ENCODE measurements around the gene KIF5C. TPM values are rescaled to one million over a fixed set of nuclear protein-coding genes. Genes with fewer than 3 reads are reported as not detected.

Gene KIF5C
- total RNA-seq, 1 donor from 2014 or later = not detected

GRCh38 chr2:149017116-149017985 is 142.3 kb downstream of the KIF5C start:
- peak; percentile 73 for TF ChIP-seq CTCF (IDR thresholded peaks at IDR 0.05; ENCODE audit: insufficient read depth, low read length, severe bottlenecking)
- Histone ChIP-seq H3K4me3 (ENCODE audit: low read depth, low read length) (no peak overlapping the region), H3K27me3 (ENCODE audit: control insufficient read depth, insufficient read depth, low read length) (peaks cover 2% of the 10 kb centered on the region), H3K36me3 (ENCODE audit: control insufficient read depth, insufficient read depth, low read length) (no peaks in the 10 kb centered on the region)
- DNase-seq (ENCODE audit: low read depth) (peak; percentile 59), FAIRE-seq (no peak)

GRCh38 chr2:149018981-149019380 is 144.0 kb downstream of the KIF5C start:
- no peak overlapping the region for H3K4me3 ChIP-seq (ENCODE audit: low read depth, low read length)
- no peak for TF ChIP-seq CTCF (IDR thresholded peaks at IDR 0.05; ENCODE audit: insufficient read depth, low read length, severe bottlenecking)
- FAIRE-seq = no peak

GRCh38 chr2:149019768-149020167 is 144.7 kb downstream of the KIF5C start:
- no peak overlapping the region for H3K4me3 ChIP-seq (ENCODE audit: low read depth, low read length)
- TF ChIP-seq CTCF (IDR thresholded peaks at IDR 0.05; ENCODE audit: insufficient read depth, low read length, severe bottlenecking) = no peak
- H3K27me3 ChIP-seq (ENCODE audit: control insufficient read depth, insufficient read depth, low read length) = peaks cover 2% of the 10 kb centered on the region
- FAIRE-seq (no peak), DNase-seq (ENCODE audit: low read depth) (peak; percentile 23)
- H3K36me3 ChIP-seq (ENCODE audit: control insufficient read depth, insufficient read depth, low read length) = no peaks in the 10 kb centered on the region

More at GRCh38 chr2:149018981-149019380, 144.0 kb downstream of the KIF5C start:
- Histone ChIP-seq H3K36me3 (ENCODE audit: control insufficient read depth, insufficient read depth, low read length) (no peaks in the 10 kb centered on the region), H3K27me3 (ENCODE audit: control insufficient read depth, insufficient read depth, low read length) (peaks cover 2% of the 10 kb centered on the region)
- no peak for DNase-seq (ENCODE audit: low read depth)

- no peaks in the 10 kb centered on the region for H3K36me3 ChIP-seq (ENCODE audit: control insufficient read depth, insufficient read depth, low read length)
- TF ChIP-seq CTCF (IDR thresholded peaks at IDR 0.05; ENCODE audit: insufficient read depth, low read length, severe bottlenecking) = no peak
- FAIRE-seq = no peak
- no peak overlapping the region for H3K4me3 ChIP-seq (ENCODE audit: low read depth, low read length)
- DNase-seq (ENCODE audit: low read depth) = peak; percentile 76
- H3K27me3 ChIP-seq (ENCODE audit: control insufficient read depth, insufficient read depth, low read length) = peaks cover 2% of the 10 kb centered on the region
Observed at GRCh38 chr2:149020432-149020851, 145.4 kb downstream of the KIF5C start.

- TF ChIP-seq CTCF (IDR thresholded peaks at IDR 0.05; ENCODE audit: insufficient read depth, low read length, severe bottlenecking) = no peak
- Histone ChIP-seq H3K4me3 (ENCODE audit: low read depth, low read length) (no peak overlapping the region), H3K27me3 (ENCODE audit: control insufficient read depth, insufficient read depth, low read length) (peaks cover 2% of the 10 kb centered on the region), H3K36me3 (ENCODE audit: control insufficient read depth, insufficient read depth, low read length) (no peaks in the 10 kb centered on the region)
- no peak for DNase-seq (ENCODE audit: low read depth)
- no peak for FAIRE-seq
Observed at GRCh38 chr2:149021271-149021719, 146.3 kb downstream of the KIF5C start.
